Putamen (tissue), 1 donor: ENCODE measurements around the gene CDKL5.
"Not testable (repeated sequence)": the region's sequence is repeated elsewhere in the genome, so short reads cannot be mapped to it uniquely, and the experiment has no call there.

Source experiments
- DNase-seq: peaks from one replicate; pipeline ENCODE4 v3.0.0-alpha.2; 2016; ENCODE audit warnings: low spot score

CDKL5 gene

GRCh38 chrX:18425199-18426003, at the start of gene CDKL5:
Gene CDKL5 (plus strand): TSS chrX:18425608. CDS start chrX:18507097, 81,489 bp downstream.
- DNase-seq = peak; percentile 96

- DNase-seq = no peak
These were observed 47.6 kb upstream of the CDKL5 start for GRCh38 chrX:18377796-18378195.

- no peak for DNase-seq
These were observed 35.4 kb upstream of the CDKL5 start for GRCh38 chrX:18389966-18390365.

- peak; percentile 17 for DNase-seq
These were observed 34.4 kb upstream of the CDKL5 start for GRCh38 chrX:18390941-18391538.

GRCh38 chrX:18394477-18394876, 30.9 kb upstream of the CDKL5 start:
- no peak for DNase-seq

GRCh38 chrX:18401848-18402213, 23.6 kb upstream of the CDKL5 start:
- no peak for DNase-seq

- DNase-seq = no peak
These were observed 18.7 kb upstream of the CDKL5 start for GRCh38 chrX:18406531-18407266.

GRCh38 chrX:18410038-18410437, 15.4 kb upstream of the CDKL5 start:
- DNase-seq = no peak

GRCh38 chrX:18415386-18415785, 10.0 kb upstream of the CDKL5 start:
- DNase-seq = no peak

- DNase-seq = no peak
These were observed 3.1 kb upstream of the CDKL5 start for GRCh38 chrX:18422325-18422724.

- no peak for DNase-seq
These were observed 2.5 kb upstream of the CDKL5 start for GRCh38 chrX:18422886-18423285.

GRCh38 chrX:18424482-18425198, 768 bp upstream of the CDKL5 start:
- DNase-seq = peak; percentile 35

- no peak for DNase-seq
These were observed 554 bp downstream of the CDKL5 start for GRCh38 chrX:18426004-18426320.

GRCh38 chrX:18428006-18428405, 2.6 kb downstream of the CDKL5 start:
- no peak for DNase-seq

GRCh38 chrX:18433288-18433687, 7.9 kb downstream of the CDKL5 start:
- DNase-seq = not testable (repeated sequence)

GRCh38 chrX:18434896-18435295, 9.5 kb downstream of the CDKL5 start:
- no peak for DNase-seq

GRCh38 chrX:18436017-18436416, 10.6 kb downstream of the CDKL5 start:
- DNase-seq = no peak

- no peak for DNase-seq
These were observed 15.4 kb downstream of the CDKL5 start for GRCh38 chrX:18440835-18441234.

- DNase-seq = no peak
These were observed 16.5 kb downstream of the CDKL5 start for GRCh38 chrX:18441780-18442367.

GRCh38 chrX:18448416-18448815, 23.0 kb downstream of the CDKL5 start:
- DNase-seq = no peak

- no peak for DNase-seq
These were observed 23.8 kb downstream of the CDKL5 start for GRCh38 chrX:18449236-18449635.

GRCh38 chrX:18455384-18455783, 30.0 kb downstream of the CDKL5 start:
- DNase-seq = no peak
